Right atrium auricular region (tissue), 2 donors: ENCODE measurements around the gene TBX10. TPM values are rescaled to one million over a fixed set of nuclear protein-coding genes. Genes with fewer than 3 reads are reported as not detected.

ENCODE experiments used
- DNase-seq: peaks from one replicate; pipeline ENCODE4 v3.0.0-alpha.2; 2019; ENCODE audit warnings: low spot score
- H3K27ac ChIP-seq, 2 donors: fragments of 200-600 bp; sonication (generic); 1 replicate in 1 of 2; 2 replicates in 1 of 2; pipeline ENCODE4 v1.5.1; 2016 to 2019
- H3K27me3 ChIP-seq, 2 donors: fragments of 200-600 bp; sonication (generic); one replicate each; pipeline versions ENCODE4 v1.5.1 to v1.6.0; 2017 to 2019
- H3K36me3 ChIP-seq: fragments of 200-600 bp; sonication (generic); one replicate; pipeline ENCODE4 v1.5.1; 2016
- H3K4me1 ChIP-seq, 2 donors: fragments of 200-600 bp; sonication (generic); one replicate each; pipeline versions ENCODE4 v1.5.1 to v1.6.0; 2017 to 2019
- H3K4me3 ChIP-seq, 2 donors: fragments of 200-600 bp; sonication (generic); 1 replicate in 1 of 2; 2 replicates in 1 of 2; pipeline ENCODE4 v1.5.1; 2017 to 2019; ENCODE audit warnings: mild to moderate bottlenecking in 1 of 2, moderate library complexity in 1 of 2
- H3K9me3 ChIP-seq, 2 donors: fragments of 200-600 bp; sonication (generic); one replicate each; pipeline ENCODE4 v1.5.1; 2019
- total RNA-seq, 2 donors: library from RNA; depleted of rRNA; stranded (reverse); fragments of >200 nt; gene quantifications; one replicate each; pipeline ENCODE4 v1.1.0, GENCODE V29; 2016
- TF ChIP-seq, protein P1 (sequence below), 2 donors: fragments of 200-600 bp; sonication (generic); IDR thresholded peaks; one replicate each; pipeline ENCODE4 v1.5.1; 2019; ENCODE audit warnings: antibody characterized with exemption in 2 of 2

Gene TBX10
- total RNA-seq, 2 donors from 2014 or later, result not detected

GRCh38 chr11:67630228-67630942 is 9.2 kb downstream of the TBX10 start:
- Histone ChIP-seq H3K4me3 (peak overlapping the region; percentile 54 to 69), H3K27me3 (no peaks in the 10 kb centered on the region), H3K9me3 (no peaks in the 10 kb centered on the region), H3K36me3 (no peaks in the 10 kb centered on the region), H3K27ac (peak overlapping the region; percentile 93 to 95), H3K4me1 (peaks cover 0 to 31% of the 10 kb centered on the region in 2 donors)
- TF ChIP-seq, protein P1, sequence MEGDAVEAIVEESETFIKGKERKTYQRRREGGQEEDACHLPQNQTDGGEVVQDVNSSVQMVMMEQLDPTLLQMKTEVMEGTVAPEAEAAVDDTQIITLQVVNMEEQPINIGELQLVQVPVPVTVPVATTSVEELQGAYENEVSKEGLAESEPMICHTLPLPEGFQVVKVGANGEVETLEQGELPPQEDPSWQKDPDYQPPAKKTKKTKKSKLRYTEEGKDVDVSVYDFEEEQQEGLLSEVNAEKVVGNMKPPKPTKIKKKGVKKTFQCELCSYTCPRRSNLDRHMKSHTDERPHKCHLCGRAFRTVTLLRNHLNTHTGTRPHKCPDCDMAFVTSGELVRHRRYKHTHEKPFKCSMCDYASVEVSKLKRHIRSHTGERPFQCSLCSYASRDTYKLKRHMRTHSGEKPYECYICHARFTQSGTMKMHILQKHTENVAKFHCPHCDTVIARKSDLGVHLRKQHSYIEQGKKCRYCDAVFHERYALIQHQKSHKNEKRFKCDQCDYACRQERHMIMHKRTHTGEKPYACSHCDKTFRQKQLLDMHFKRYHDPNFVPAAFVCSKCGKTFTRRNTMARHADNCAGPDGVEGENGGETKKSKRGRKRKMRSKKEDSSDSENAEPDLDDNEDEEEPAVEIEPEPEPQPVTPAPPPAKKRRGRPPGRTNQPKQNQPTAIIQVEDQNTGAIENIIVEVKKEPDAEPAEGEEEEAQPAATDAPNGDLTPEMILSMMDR (IDR thresholded peaks at IDR 0.05), result peak; percentile 51 to 81
- DNase-seq, result peak; percentile 97

GRCh38 chr11:67629386-67630227 is 10.0 kb downstream of the TBX10 start, which contains the start of gene NUDT8:
Gene NUDT8, minus strand, starts transcription at chr11:67629937. Its CDS starts 26 bp downstream, at chr11:67629911.
- H3K9me3 ChIP-seq, result no peaks in the 10 kb centered on the region
- H3K4me3 ChIP-seq, result peak within 1 kb of the TSS; percentile 54 to 69
- TF ChIP-seq, protein P1 (IDR thresholded peaks at IDR 0.05), result peak; percentile 67 to 90
- peak; percentile 87 for DNase-seq
- H3K27me3 ChIP-seq, result no peaks in the 10 kb centered on the region
- peaks cover 0 to 31% of the 10 kb centered on the region in 2 donors for H3K4me1 ChIP-seq
- no peaks in the 10 kb centered on the region for H3K36me3 ChIP-seq
- peak within 1 kb of the TSS; percentile 93 to 95 for H3K27ac ChIP-seq

DNA sequence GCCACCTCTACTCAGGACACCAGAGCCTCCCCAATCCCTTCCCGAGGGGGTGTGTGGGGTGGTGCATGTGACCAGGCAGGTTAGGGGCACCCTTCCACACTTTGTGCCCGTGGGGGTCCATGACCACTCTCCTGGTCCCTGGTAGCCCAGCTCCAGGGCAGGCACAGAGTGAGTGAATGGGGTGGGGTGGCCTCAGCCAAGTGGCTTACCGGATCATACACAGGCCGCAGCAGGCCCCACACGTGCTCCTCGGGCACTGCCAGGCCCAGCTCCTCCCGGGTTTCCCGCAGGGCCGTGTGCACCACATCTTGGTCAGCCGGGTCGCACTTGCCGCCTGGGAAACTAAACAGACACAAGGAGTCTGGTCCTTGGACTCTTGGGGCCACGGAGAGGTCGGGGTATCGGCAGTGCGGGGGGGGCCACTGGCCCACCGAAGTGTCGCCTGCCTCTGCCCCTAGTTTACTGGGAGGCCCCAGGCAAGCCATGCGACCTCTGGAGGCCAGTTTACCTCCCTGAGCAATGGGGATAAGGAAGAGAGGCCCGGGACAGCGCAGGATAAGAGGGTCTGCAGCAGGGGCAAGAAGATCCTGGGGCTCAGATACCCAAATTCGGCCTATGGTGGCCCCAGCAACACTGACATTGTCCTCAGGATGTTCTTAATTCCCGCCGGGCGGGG is 10.7 kb downstream of the TBX10 start:
- TF ChIP-seq, protein P1 (IDR thresholded peaks at IDR 0.05), result no peak
- peak overlapping the region; percentile 54 to 69 for H3K4me3 ChIP-seq
- H3K9me3 ChIP-seq, result no peaks in the 10 kb centered on the region
- H3K27me3 ChIP-seq, result no peaks in the 10 kb centered on the region
- DNase-seq, result no peak
- H3K4me1 ChIP-seq, result peaks cover 0 to 31% of the 10 kb centered on the region in 2 donors
- H3K36me3 ChIP-seq, result no peaks in the 10 kb centered on the region
- peak overlapping the region; percentile 93 to 95 for H3K27ac ChIP-seq

- H3K27ac ChIP-seq, result peak overlapping the region; percentile 93 to 95
- no peaks in the 10 kb centered on the region for H3K9me3 ChIP-seq
- TF ChIP-seq, protein P1 (IDR thresholded peaks at IDR 0.05), result no peak
- no peak for DNase-seq
- H3K27me3 ChIP-seq, result no peaks in the 10 kb centered on the region
- no peaks in the 10 kb centered on the region for H3K36me3 ChIP-seq
- H3K4me3 ChIP-seq, result no peak overlapping the region
- peaks cover 0 to 31% of the 10 kb centered on the region in 2 donors for H3K4me1 ChIP-seq
These were observed 11.5 kb downstream of the TBX10 start for GRCh38 chr11:67627812-67628624.

- H3K4me1 ChIP-seq, result peaks cover 0 to 31% of the 10 kb centered on the region in 2 donors
- H3K4me3 ChIP-seq, result no peak overlapping the region
- DNase-seq, result no peak
- H3K27me3 ChIP-seq, result no peaks in the 10 kb centered on the region
- H3K36me3 ChIP-seq, result no peaks in the 10 kb centered on the region
- peak overlapping the region; percentile 7 to 95 for H3K27ac ChIP-seq
- no peaks in the 10 kb centered on the region for H3K9me3 ChIP-seq
- TF ChIP-seq, protein P1 (IDR thresholded peaks at IDR 0.05), result no peak
These were observed 12.1 kb downstream of the TBX10 start for GRCh38 chr11:67627441-67627811.
